ENCODE data around the gene FAM229A. TPM values are rescaled to one million over a fixed set of nuclear protein-coding genes. Genes with fewer than 3 reads are reported as not detected.
A peak's percentile ranks its signal among the peaks of the same experiment; 100 is the strongest.

Gene FAM229A
- total RNA-seq, 1 experiment from 2014 or later, result 13.4 TPM

DNA sequence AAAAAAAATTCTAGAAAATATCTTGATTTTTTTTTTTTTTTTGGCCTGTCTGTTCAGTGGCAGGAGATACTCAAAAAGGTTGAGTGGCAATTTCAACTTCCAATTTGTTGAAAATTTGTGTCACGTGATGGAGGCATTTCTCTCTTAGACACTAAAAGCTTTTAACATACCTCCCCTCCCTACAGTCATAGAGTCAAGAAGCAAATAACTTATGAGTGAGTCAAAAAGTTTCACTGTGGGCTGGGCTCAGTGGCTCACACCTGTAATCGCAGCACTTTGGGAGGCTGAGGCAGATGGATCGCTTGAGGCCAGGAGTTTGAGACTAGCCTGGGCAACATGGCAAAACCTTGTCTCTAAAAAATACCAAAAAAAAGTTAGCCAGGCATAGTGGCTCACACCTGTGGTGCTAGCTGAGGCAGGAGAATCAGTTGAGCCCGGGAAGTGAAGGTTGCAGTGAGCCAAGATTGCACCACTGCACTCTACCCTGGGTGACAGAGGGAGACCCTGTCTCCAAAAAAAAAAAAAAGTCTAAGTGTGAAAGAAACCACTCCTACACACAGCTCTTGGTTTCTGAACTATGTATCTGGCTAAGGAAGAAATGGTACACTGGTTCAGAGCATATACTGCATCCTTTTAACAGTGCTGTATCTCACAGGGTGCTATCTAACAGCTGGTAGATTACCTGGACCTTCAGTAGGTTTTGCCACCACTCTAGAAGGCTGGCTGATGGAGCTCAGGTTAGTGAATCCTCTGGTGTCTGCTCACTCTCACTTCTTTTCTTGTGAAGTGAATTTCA, 43.6 kb upstream of the FAM229A start:
- BruUV-seq (replicated peaks), result no TSS peak
- no peak for DNase-seq (ENCODE audit: unreplicated experiment)
- H3K4me3 Mint-ChIP-seq (ENCODE audit: unreplicated experiment), result no peak overlapping the region
- no peak for TF ChIP-seq CTCF (IDR thresholded peaks at IDR 0.05; ENCODE audit: unreplicated experiment)
- no peaks in the 10 kb centered on the region for H3K9me3 Mint-ChIP-seq (ENCODE audit: unreplicated experiment)
- no peak overlapping the region for H3K27ac Mint-ChIP-seq (ENCODE audit: low read depth, unreplicated experiment)
- H3K4me1 Mint-ChIP-seq (ENCODE audit: insufficient read depth, unreplicated experiment), result peaks cover 2% of the 10 kb centered on the region
- intact Hi-C loops (cut with micrococcal nuclease), result loop anchor here (10.0 kb wide), 2 partner anchors 129 to 679 kb away; partner anchors contain the start of genes AZIN2 and ZBTB8A
- H3K27me3 Mint-ChIP-seq (ENCODE audit: insufficient read depth, unreplicated experiment), result no peaks in the 10 kb centered on the region
- ChIA-PET POLR2A (interaction anchor here (0.9 kb wide), 1 partner anchor 11 kb away, joined by 5 read pairs; the partner anchor contains the start of gene BSDC1), CTCF (no interaction called here)
- no peaks in the 10 kb centered on the region for H3K36me3 Mint-ChIP-seq (ENCODE audit: insufficient read depth, unreplicated experiment)

DNA sequence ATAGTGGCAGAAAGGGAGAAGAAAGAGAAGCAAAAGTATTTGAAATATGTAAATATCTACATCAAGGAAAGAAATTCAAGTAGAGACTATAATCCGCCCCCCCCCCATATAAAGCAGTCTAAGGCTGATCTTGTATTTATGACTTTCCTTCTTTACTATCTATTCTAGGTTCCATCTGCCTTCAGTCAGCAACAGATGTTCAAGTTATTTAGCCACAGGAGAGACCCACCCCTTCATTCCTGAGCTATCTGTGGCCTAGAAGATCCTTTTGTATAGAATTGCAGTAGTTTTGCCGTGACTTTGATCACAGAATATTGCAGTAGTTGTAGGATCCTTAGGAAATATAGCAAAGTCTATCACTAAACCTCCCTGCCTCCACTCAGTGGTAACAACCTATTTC, 42.7 kb upstream of the FAM229A start:
- Mint-ChIP-seq H3K9me3 (ENCODE audit: unreplicated experiment) (no peaks in the 10 kb centered on the region), H3K27ac (ENCODE audit: low read depth, unreplicated experiment) (no peak overlapping the region), H3K4me1 (ENCODE audit: insufficient read depth, unreplicated experiment) (peaks cover 4% of the 10 kb centered on the region), H3K4me3 (ENCODE audit: unreplicated experiment) (no peak overlapping the region), H3K36me3 (ENCODE audit: insufficient read depth, unreplicated experiment) (no peaks in the 10 kb centered on the region), H3K27me3 (ENCODE audit: insufficient read depth, unreplicated experiment) (no peaks in the 10 kb centered on the region)
- no peak for TF ChIP-seq CTCF (IDR thresholded peaks at IDR 0.05; ENCODE audit: unreplicated experiment)
- CTCF ChIA-PET, result interaction anchor here (0.6 to 1.5 kb wide), 3 partner anchors 10 to 676 kb away, joined by 3 read pairs; no protein-coding TSS in a partner anchor
- intact Hi-C loops (cut with micrococcal nuclease), result loop anchor here (10.0 kb wide), 2 partner anchors 130 to 680 kb away; partner anchors contain the start of genes AZIN2 and ZBTB8A
- no TSS peak for BruUV-seq (replicated peaks)
- no peak for DNase-seq (ENCODE audit: unreplicated experiment)
- POLR2A ChIA-PET, result interaction anchor here (0.6 kb wide), 1 partner anchor 10 kb away, joined by 4 read pairs; no protein-coding TSS in a partner anchor

- CTCF ChIA-PET, result interaction anchor here (0.5 to 3.5 kb wide), 42 partner anchors 10 to 1426 kb away, joined by 3 to 20 read pairs (median 4); no protein-coding TSS in a partner anchor
- peaks cover 6% of the 10 kb centered on the region for H3K4me1 Mint-ChIP-seq (ENCODE audit: insufficient read depth, unreplicated experiment)
- H3K9me3 Mint-ChIP-seq (ENCODE audit: unreplicated experiment), result no peaks in the 10 kb centered on the region
- POLR2A ChIA-PET, result interaction anchor here (0.8 to 1.6 kb wide), 6 partner anchors 68 to 388 kb away, joined by 3 to 7 read pairs (median 3); partner anchors contain the start of gene RBBP4
- peak; percentile 86 for TF ChIP-seq CTCF (IDR thresholded peaks at IDR 0.05; ENCODE audit: unreplicated experiment)
- H3K27me3 Mint-ChIP-seq (ENCODE audit: insufficient read depth, unreplicated experiment), result no peaks in the 10 kb centered on the region
- H3K27ac Mint-ChIP-seq (ENCODE audit: low read depth, unreplicated experiment), result peak overlapping the region; percentile 67
- H3K4me3 Mint-ChIP-seq (ENCODE audit: unreplicated experiment), result no peak overlapping the region
- intact Hi-C loops (cut with micrococcal nuclease), result loop anchor here (1.0 to 10.0 kb wide), 6 partner anchors 14 to 684 kb away; partner anchors contain the start of genes AZIN2 and ZBTB8A
- BruUV-seq (replicated peaks), result no TSS peak
- peak; percentile 90 for DNase-seq (ENCODE audit: unreplicated experiment)
- H3K36me3 Mint-ChIP-seq (ENCODE audit: insufficient read depth, unreplicated experiment), result no peaks in the 10 kb centered on the region
These were observed 38.8 kb upstream of the FAM229A start for GRCh38 chr1:32400876-32401631.

Measured in MCF 10A (cell line).